ENCODE data around the gene TKTL1. TPM values are rescaled to one million over a fixed set of nuclear protein-coding genes. Genes with fewer than 3 reads are reported as not detected.

Gene TKTL1
- total RNA-seq, 1 experiment from 2014 or later, result not detected

DNA sequence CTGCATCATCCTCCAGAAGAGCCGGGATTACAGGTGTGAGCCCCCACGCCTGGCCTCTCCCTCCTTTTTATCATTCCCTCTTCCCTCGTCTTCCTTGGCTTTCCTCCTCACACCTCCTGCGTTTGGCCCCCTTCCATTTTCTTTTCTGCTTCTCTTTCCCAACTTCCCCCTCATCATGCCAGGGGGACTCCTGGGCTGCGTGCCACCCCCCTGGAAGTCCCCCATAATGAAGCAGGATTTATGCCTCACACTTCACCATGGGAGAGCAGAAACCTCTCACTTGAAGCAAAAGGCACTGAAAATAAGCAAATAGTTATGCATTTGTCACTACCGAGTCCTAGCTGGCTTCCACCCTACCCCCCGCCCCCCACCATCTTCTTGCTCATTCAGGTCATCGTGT, 7.9 kb downstream of the TKTL1 start:
- Histone ChIP-seq H3K4me3 (no peak overlapping the region), H3K79me2 (ENCODE audit: low read depth) (no peaks in the 10 kb centered on the region), H4K20me1 (ENCODE audit: insufficient read depth) (no peaks in the 10 kb centered on the region), H3K4me1 (replicated peaks; ENCODE audit: insufficient read depth) (no peaks in the 10 kb centered on the region), H3F3A (ENCODE audit: insufficient read depth, low read depth) (no peaks in the 10 kb centered on the region), H2AFZ (no peak overlapping the region), H3K36me3 (ENCODE audit: low read depth) (no peaks in the 10 kb centered on the region), H3K9me2 (ENCODE audit: insufficient read depth) (no peaks in the 10 kb centered on the region), H3K9me3 (ENCODE audit: insufficient read depth, low read depth) (no peaks in the 10 kb centered on the region), H3K27me3 (ENCODE audit: insufficient read depth, low read depth) (no peaks in the 10 kb centered on the region), H3K27ac (no peak overlapping the region), H3K4me2 (no peak overlapping the region)
- DNase-seq, result no peak
- intact Hi-C loops (cut with micrococcal nuclease; ENCODE audit: unreplicated experiment), result no loop called here
- CTCF ChIA-PET, result no interaction called here
- TF ChIP-seq, protein P1, sequence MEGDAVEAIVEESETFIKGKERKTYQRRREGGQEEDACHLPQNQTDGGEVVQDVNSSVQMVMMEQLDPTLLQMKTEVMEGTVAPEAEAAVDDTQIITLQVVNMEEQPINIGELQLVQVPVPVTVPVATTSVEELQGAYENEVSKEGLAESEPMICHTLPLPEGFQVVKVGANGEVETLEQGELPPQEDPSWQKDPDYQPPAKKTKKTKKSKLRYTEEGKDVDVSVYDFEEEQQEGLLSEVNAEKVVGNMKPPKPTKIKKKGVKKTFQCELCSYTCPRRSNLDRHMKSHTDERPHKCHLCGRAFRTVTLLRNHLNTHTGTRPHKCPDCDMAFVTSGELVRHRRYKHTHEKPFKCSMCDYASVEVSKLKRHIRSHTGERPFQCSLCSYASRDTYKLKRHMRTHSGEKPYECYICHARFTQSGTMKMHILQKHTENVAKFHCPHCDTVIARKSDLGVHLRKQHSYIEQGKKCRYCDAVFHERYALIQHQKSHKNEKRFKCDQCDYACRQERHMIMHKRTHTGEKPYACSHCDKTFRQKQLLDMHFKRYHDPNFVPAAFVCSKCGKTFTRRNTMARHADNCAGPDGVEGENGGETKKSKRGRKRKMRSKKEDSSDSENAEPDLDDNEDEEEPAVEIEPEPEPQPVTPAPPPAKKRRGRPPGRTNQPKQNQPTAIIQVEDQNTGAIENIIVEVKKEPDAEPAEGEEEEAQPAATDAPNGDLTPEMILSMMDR (conservative IDR thresholded peaks at IDR 0.05), result no peak
- TF ChIP-seq EZH2 (IDR thresholded peaks at IDR 0.05; ENCODE audit: low read depth), result no peak
- POLR2A ChIA-PET (ENCODE audit: unreplicated experiment), result no interaction called here
- BruUV-seq (replicated peaks), result no TSS peak

DNA sequence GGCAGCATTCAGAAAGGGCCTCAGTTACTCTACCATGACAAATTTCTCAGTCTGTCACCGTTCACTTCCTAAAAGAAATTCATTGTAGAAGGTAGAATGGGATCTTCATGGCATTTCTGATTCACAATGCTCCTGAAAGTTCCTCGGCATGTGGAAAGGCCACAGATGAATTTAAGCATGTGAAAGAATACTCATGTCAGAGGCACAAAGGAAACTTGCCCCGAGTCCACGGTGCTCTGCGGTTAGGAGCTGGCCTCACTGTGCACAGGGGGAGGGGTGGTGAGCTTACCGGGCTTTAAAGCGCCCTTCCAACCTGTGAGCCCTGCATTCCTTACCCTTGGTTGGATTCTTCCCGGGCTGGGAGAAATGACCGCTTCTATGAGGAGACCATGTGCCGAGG, 9.3 kb downstream of the TKTL1 start:
- POLR2A ChIA-PET (ENCODE audit: unreplicated experiment), result no interaction called here
- CTCF ChIA-PET, result no interaction called here
- no peak for DNase-seq
- Histone ChIP-seq H3F3A (ENCODE audit: insufficient read depth, low read depth) (no peaks in the 10 kb centered on the region), H3K9me2 (ENCODE audit: insufficient read depth) (no peaks in the 10 kb centered on the region), H3K36me3 (ENCODE audit: low read depth) (no peaks in the 10 kb centered on the region), H4K20me1 (ENCODE audit: insufficient read depth) (no peaks in the 10 kb centered on the region), H3K27me3 (ENCODE audit: insufficient read depth, low read depth) (no peaks in the 10 kb centered on the region), H3K4me2 (no peak overlapping the region), H3K4me3 (no peak overlapping the region), H3K79me2 (ENCODE audit: low read depth) (no peaks in the 10 kb centered on the region), H2AFZ (no peak overlapping the region), H3K4me1 (replicated peaks; ENCODE audit: insufficient read depth) (no peaks in the 10 kb centered on the region), H3K9me3 (ENCODE audit: insufficient read depth, low read depth) (no peaks in the 10 kb centered on the region), H3K27ac (no peak overlapping the region)
- intact Hi-C loops (cut with micrococcal nuclease; ENCODE audit: unreplicated experiment), result no loop called here
- BruUV-seq (replicated peaks), result no TSS peak
- TF ChIP-seq, protein P1 (conservative IDR thresholded peaks at IDR 0.05), result no peak
- TF ChIP-seq EZH2 (IDR thresholded peaks at IDR 0.05; ENCODE audit: low read depth), result no peak

DNA sequence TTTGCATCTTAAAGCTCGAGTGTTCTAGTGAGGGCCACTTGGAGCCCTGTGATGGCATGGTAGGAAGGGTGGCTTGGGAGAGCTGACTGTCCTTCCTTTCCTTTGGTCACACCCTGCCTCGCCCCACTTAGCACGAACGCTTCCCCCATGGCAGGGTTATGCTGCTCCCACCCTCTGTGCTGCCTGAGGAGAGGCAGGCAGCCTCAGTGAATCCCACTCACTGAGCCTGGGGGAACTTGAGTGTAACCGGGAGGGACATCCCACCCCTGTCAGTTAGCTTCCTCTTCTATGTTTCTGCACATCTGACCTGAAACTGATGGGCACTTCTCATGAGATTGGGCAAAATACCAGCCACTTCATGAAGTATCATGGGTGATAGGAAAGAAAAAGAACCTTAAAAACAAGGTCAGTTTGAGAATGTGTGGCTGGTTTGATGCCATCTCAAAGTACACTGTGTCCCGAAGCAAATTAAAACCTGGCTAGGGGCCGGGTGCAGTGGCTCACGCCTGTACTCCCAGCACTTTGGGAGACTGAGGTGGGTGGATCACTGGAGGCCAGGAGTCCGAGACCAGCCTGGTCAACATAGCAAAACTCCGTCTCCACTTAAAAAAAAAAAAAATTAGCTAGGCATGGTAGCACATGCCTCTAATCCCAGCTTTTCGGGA, 10.1 kb downstream of the TKTL1 start:
- DNase-seq, result no peak
- Histone ChIP-seq H3K9me2 (ENCODE audit: insufficient read depth) (no peaks in the 10 kb centered on the region), H3K4me1 (replicated peaks; ENCODE audit: insufficient read depth) (no peaks in the 10 kb centered on the region), H3F3A (ENCODE audit: insufficient read depth, low read depth) (no peaks in the 10 kb centered on the region), H3K27ac (no peak overlapping the region), H3K4me2 (no peak overlapping the region), H2AFZ (no peak overlapping the region), H3K27me3 (ENCODE audit: insufficient read depth, low read depth) (no peaks in the 10 kb centered on the region), H3K79me2 (ENCODE audit: low read depth) (no peaks in the 10 kb centered on the region), H4K20me1 (ENCODE audit: insufficient read depth) (no peaks in the 10 kb centered on the region), H3K36me3 (ENCODE audit: low read depth) (no peaks in the 10 kb centered on the region), H3K9me3 (ENCODE audit: insufficient read depth, low read depth) (no peaks in the 10 kb centered on the region), H3K4me3 (no peak overlapping the region)
- intact Hi-C loops (cut with micrococcal nuclease; ENCODE audit: unreplicated experiment), result no loop called here
- no TSS peak for BruUV-seq (replicated peaks)
- CTCF ChIA-PET, result no interaction called here
- TF ChIP-seq, protein P1 (conservative IDR thresholded peaks at IDR 0.05), result no peak
- TF ChIP-seq EZH2 (IDR thresholded peaks at IDR 0.05; ENCODE audit: low read depth), result no peak
- POLR2A ChIA-PET (ENCODE audit: unreplicated experiment), result no interaction called here

Data from PC-9 (cell line).